NCI-H146 treated with DMSO at 0.1 percent for 48 hours (cell line): ENCODE results near the gene CNIH3.

Experiments used
- DNase-seq: peaks from one replicate; lab custom pipeline; 2025; ENCODE audit not compliant: unreplicated experiment; lab: John Stamatoyannopoulos, UW

The CNIH3 gene

GRCh38 chr1:224767676-224768075 lies 151.6 kb downstream of the CNIH3 start:
- DNase-seq, result no peak

- no peak for DNase-seq
Observed at GRCh38 chr1:224768971-224769370, 152.9 kb downstream of the CNIH3 start.

- no peak for DNase-seq
Observed at GRCh38 chr1:224769452-224770335, 153.6 kb downstream of the CNIH3 start.

GRCh38 chr1:224770336-224770693 lies 154.2 kb downstream of the CNIH3 start:
- no peak for DNase-seq

- DNase-seq, result no peak
Observed at GRCh38 chr1:224773646-224774045, 157.5 kb downstream of the CNIH3 start.

GRCh38 chr1:224774378-224774777 lies 158.3 kb downstream of the CNIH3 start:
- DNase-seq, result no peak

DNA sequence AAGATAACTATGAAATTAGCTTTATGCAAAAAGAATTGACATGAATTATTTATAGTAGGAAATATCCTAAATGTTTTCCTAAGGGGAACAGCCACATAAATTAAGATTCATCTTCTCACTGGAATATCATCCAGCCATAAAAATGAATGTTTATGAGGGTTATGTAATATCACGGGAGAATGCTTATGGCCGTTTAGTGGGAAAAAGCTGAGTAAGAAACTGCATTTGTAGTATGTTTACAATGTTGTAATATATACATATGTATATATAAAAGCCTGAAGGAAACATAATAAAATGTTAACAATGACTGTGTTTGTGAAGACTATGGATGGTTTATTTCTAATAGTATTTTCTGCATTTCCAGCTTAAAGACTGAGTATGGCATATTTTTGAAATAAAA lies 161.1 kb downstream of the CNIH3 start:
- no peak for DNase-seq

- DNase-seq, result no peak
Observed at GRCh38 chr1:224779536-224779935, 163.4 kb downstream of the CNIH3 start.

DNA sequence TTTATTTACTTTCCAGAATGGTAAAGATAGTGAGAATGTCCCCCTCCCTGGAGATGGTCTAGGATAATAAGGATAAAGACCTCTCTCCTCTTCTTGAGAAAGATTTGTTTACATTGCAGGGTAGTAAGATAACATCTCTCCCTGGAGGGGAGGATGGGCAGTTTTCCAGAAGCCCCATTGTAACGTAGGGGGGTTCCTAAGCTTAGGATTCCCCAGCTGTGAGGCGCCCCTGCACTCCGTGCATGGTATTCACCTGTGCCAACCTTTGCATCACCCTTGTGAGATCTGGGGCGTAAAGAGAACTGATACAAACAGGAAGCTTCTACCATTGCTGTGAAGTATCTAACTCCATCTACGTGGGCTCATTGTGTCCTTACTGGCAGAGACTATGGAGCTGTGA lies 164.6 kb downstream of the CNIH3 start:
- DNase-seq, result no peak

DNA sequence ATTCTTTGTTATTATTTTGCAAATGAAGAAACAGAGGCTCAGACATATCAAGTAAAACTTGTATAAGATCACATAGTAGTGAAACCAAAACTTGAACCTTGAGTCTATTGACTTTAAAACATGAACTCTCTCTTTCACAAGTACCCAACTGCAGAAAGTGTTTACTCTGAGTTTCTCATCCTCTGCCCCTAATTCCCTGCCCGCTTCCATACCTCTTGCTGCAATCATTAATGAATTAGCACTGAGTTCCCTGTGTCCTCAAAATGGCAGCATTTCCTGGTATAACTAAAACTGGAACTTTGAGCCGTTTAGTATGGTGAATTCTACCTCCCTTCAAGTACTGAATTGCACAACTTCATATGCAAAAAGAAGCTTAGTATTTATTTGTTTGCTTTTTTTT lies 165.7 kb downstream of the CNIH3 start:
- DNase-seq, result no peak

- no peak for DNase-seq
Observed at GRCh38 chr1:224782281-224783000, 166.3 kb downstream of the CNIH3 start.

DNA sequence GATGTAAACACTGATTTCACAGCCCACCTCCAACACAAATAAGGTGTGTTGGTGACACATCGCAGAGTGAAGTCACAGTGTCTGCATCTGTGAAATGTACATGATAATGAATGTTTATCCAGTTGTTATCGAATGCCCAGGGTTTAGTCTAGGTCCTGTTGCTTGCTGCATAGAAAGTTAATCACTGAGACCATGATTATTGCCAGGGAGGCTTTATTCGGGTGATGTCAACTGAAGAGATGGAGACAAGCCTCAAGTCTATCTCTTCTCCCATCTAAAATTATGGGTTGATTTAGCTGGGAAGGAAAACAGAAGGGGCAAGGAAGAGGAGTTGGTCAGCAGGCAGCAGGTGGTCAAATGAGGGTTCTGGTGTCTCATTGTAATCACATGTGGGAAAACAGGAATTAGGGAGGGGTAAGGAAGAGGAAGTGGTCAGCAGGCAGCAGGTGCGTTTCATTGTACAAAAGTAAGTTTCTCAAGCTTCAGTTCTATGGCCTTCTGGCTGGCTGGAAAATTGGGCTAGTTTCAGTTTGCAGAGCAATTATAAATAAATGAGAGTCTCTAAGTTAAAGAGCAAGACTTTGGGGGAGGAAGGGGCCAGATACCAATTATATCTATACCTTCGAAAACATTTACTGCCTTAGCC lies 167.0 kb downstream of the CNIH3 start:
- DNase-seq, result peak; percentile 6

DNA sequence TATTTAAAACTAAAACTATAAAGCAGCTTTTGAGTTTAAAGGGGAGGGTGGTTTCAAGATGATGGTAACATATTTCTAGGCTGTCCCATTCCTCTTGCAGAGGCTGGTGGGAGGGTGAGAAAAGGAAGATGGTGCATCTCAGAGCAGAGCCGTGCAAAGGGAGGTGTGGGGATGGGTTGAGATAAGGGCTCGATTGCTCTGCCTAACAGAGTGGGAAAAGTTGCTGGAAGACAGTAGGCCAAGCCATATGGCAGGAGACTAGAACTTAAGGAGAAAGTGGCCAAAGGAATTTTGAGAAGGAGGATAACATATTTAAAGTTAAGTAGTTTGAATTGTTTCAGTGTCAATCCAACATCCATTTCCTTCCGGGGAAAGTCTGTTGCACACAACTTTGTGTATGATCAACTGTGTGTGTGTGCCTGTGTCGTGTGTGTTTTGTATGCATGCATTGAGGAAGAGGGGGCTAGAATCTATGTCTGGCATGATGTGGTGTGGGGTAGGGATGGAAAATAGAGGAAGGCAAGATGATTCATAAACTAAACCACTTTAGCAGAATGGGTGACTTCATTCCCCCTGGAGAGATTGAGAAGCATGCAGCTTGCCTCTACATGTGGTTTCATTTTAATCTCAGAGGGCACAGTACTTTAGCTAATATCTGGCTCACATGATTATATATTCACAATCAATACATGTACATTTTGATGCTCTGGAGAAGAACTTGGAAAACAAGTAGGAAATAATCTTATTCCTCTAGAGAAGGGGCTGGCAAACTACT lies 168.3 kb downstream of the CNIH3 start:
- no peak for DNase-seq

- no peak for DNase-seq
Observed at GRCh38 chr1:224785040-224785328, 168.9 kb downstream of the CNIH3 start.

DNA sequence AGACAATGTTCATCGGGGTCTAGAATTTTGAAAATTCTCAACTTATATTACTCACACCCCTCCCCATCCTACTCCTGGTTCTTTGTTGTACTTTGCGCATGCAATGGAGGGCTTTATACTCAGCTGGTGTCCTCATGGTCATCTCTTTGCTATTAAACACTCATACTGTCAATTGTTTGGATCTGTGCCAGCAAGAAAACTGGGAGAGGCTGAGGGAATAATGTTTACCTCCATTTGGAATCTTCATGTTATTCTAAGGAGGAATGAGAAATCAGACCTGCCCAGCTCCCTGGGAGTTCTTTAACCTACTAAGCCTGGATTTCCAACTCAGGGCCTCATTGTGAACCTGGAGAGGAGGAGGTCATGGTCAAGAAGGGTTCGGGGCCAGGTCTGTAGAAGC lies 169.5 kb downstream of the CNIH3 start:
- DNase-seq, result no peak

GRCh38 chr1:224786533-224787250 lies 170.6 kb downstream of the CNIH3 start:
- no peak for DNase-seq

- no peak for DNase-seq
Observed at GRCh38 chr1:224789311-224789710, 173.2 kb downstream of the CNIH3 start.
